GM21786 (cell line): ENCODE data around the gene TMPRSS9.

Experiments
- ATAC-seq: cut with Tn5 transposase; IDR thresholded peaks from one replicate; pipeline ENCODE4 v1.9.1; 2021; ENCODE audit not compliant: unreplicated experiment

TMPRSS9 gene

GRCh38 chr19:2358548-2359173, 1.4 kb upstream of the TMPRSS9 start:
- no peak for ATAC-seq

GRCh38 chr19:2360833-2361232, 768 bp downstream of the TMPRSS9 start:
- ATAC-seq: no peak

- no peak for ATAC-seq
Measured at GRCh38 chr19:2361246-2362045, 1.4 kb downstream of the TMPRSS9 start.

- ATAC-seq: no peak
Measured at GRCh38 chr19:2362046-2362969, 2.2 kb downstream of the TMPRSS9 start.

- ATAC-seq: no peak
Measured at GRCh38 chr19:2362970-2363300, 2.9 kb downstream of the TMPRSS9 start.

- no peak for ATAC-seq
Measured at GRCh38 chr19:2363419-2363818, 3.4 kb downstream of the TMPRSS9 start.

- ATAC-seq: no peak
Measured at GRCh38 chr19:2365201-2365970, 5.3 kb downstream of the TMPRSS9 start.

GRCh38 chr19:2371656-2372055, 11.6 kb downstream of the TMPRSS9 start:
- no peak for ATAC-seq

GRCh38 chr19:2372076-2372612, 12.1 kb downstream of the TMPRSS9 start:
- no peak for ATAC-seq

GRCh38 chr19:2374808-2375207, 14.7 kb downstream of the TMPRSS9 start:
- ATAC-seq: no peak

GRCh38 chr19:2375353-2376121, 15.5 kb downstream of the TMPRSS9 start:
- ATAC-seq: no peak

GRCh38 chr19:2376784-2377519, 16.9 kb downstream of the TMPRSS9 start:
- no peak for ATAC-seq

GRCh38 chr19:2380567-2380966, 20.5 kb downstream of the TMPRSS9 start:
- ATAC-seq: no peak

GRCh38 chr19:2381148-2381820, 21.2 kb downstream of the TMPRSS9 start:
- ATAC-seq: no peak

GRCh38 chr19:2382530-2383222, 22.6 kb downstream of the TMPRSS9 start:
- no peak for ATAC-seq

- no peak for ATAC-seq
Measured at GRCh38 chr19:2385053-2385721, 25.1 kb downstream of the TMPRSS9 start.
